ENCODE results near the gene TGM1.

- TF ChIP-seq CTCF (conservative IDR thresholded peaks at IDR 0.05; ENCODE audit: low read length) = no peak
- no peak for TF ChIP-seq EZH2phosphoT487 (IDR thresholded peaks at IDR 0.05; ENCODE audit: borderline replicate concordance)
Observed at GRCh38 chr14:24267516-24267915, 4.5 kb upstream of the TGM1 start.

Measured in Loucy (cell line).